ENCODE results near the gene TBC1D24. TPM values are rescaled to one million over a fixed set of nuclear protein-coding genes. Genes with fewer than 3 reads are reported as not detected.

Gene TBC1D24
- polyA plus RNA-seq, 1 of the 3 experiments (the other 2 are of a cell fraction), result 6.7 TPM

GRCh38 chr16:2451851-2452320, 23.0 kb upstream of the TBC1D24 start:
- no peaks in the 10 kb centered on the region for H3K9me3 ChIP-seq
- WGBS (ENCODE audit: low lambda C conversion rate), result 96% methylated on average over 13 of the region's 18 CpGs
- no peaks in the 10 kb centered on the region for H3K27me3 ChIP-seq (ENCODE audit: insufficient read depth)
- CTCF ChIA-PET, result no interaction called here
- H4K20me1 ChIP-seq (ENCODE audit: insufficient read depth), result no peaks in the 10 kb centered on the region
- no peaks in the 10 kb centered on the region for H3K4me1 ChIP-seq (ENCODE audit: control insufficient read depth in 1 of 2, insufficient read depth in 2 of 2, low read depth in 1 of 2, low read length in 1 of 2)
- no peak for DNase-seq
- no peak overlapping the region for H2AFZ ChIP-seq (ENCODE audit: low read depth)
- no peak overlapping the region for H3K4me3 ChIP-seq (ENCODE audit: low read depth in 2 of 2, low read length in 1 of 2)
- peaks cover 8% of the 10 kb centered on the region; the same call in 1 of the 2 replicates for H3K79me2 ChIP-seq (ENCODE audit: insufficient read depth)
- H3K4me2 ChIP-seq, result no peak overlapping the region
- H3F3A ChIP-seq (replicated peaks; ENCODE audit: insufficient read depth), result peaks cover 10% of the 10 kb centered on the region
- H3K27ac ChIP-seq (ENCODE audit: low read depth in 2 of 2, low read length in 1 of 2), result no peak overlapping the region
- no peaks in the 10 kb centered on the region for H3K9me2 ChIP-seq
- no peak overlapping the region for H3K9ac ChIP-seq
- TF ChIP-seq EP300 (IDR thresholded peaks at IDR 0.05; ENCODE audit: borderline replicate concordance in 1 of 2, low read depth in 1 of 2, low read length in 1 of 2) (no peak), NRF1 (IDR thresholded peaks at IDR 0.05; ENCODE audit: low read depth, low read length) (no peak), RFX5 (IDR thresholded peaks at IDR 0.05; ENCODE audit: low read length) (no peak), CHD2 (IDR thresholded peaks at IDR 0.05; ENCODE audit: low read length, partially characterized antibody) (no peak), POLR2AphosphoS5 (IDR thresholded peaks at IDR 0.05; ENCODE audit: low read depth, low read length) (no peak)
- TF ChIP-seq, protein P1, sequence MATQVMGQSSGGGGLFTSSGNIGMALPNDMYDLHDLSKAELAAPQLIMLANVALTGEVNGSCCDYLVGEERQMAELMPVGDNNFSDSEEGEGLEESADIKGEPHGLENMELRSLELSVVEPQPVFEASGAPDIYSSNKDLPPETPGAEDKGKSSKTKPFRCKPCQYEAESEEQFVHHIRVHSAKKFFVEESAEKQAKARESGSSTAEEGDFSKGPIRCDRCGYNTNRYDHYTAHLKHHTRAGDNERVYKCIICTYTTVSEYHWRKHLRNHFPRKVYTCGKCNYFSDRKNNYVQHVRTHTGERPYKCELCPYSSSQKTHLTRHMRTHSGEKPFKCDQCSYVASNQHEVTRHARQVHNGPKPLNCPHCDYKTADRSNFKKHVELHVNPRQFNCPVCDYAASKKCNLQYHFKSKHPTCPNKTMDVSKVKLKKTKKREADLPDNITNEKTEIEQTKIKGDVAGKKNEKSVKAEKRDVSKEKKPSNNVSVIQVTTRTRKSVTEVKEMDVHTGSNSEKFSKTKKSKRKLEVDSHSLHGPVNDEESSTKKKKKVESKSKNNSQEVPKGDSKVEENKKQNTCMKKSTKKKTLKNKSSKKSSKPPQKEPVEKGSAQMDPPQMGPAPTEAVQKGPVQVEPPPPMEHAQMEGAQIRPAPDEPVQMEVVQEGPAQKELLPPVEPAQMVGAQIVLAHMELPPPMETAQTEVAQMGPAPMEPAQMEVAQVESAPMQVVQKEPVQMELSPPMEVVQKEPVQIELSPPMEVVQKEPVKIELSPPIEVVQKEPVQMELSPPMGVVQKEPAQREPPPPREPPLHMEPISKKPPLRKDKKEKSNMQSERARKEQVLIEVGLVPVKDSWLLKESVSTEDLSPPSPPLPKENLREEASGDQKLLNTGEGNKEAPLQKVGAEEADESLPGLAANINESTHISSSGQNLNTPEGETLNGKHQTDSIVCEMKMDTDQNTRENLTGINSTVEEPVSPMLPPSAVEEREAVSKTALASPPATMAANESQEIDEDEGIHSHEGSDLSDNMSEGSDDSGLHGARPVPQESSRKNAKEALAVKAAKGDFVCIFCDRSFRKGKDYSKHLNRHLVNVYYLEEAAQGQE (IDR thresholded peaks at IDR 0.05; ENCODE audit: low read depth, low read length), result no peak
- H3K36me3 ChIP-seq (replicated peaks in 1 of 2; ENCODE audit: control insufficient read depth in 1 of 2, insufficient read depth in 2 of 2, low read length in 1 of 2), result peaks cover 11 to 38% of the 10 kb centered on the region in 2 experiments
- POLR2A ChIA-PET, result no interaction called here

DNA sequence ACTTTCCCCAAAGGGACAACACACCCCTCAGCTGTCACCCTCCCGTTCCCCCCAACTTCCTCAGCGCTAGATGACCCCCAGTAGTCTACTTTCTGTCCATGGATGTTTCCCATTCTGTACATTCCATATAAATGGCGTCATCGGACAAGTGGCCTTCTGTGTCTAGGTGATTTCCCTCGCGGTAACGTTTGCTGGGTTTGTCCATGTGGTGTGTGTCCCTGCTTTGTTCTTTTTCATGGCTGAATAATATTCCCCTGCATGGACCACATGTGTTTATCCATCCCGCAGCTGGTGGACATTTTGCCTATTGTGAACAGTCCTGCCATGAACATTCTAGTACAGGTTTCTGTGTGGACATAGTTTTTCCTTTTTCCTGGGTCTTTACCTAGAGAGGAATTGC, 22.3 kb upstream of the TBC1D24 start:
- H3K9me3 ChIP-seq, result no peaks in the 10 kb centered on the region
- H3K79me2 ChIP-seq (ENCODE audit: insufficient read depth), result peaks cover 8% of the 10 kb centered on the region; the same call in 1 of the 2 replicates
- no peaks in the 10 kb centered on the region for H3K4me1 ChIP-seq (ENCODE audit: control insufficient read depth in 1 of 2, insufficient read depth in 2 of 2, low read depth in 1 of 2, low read length in 1 of 2)
- no peak for DNase-seq
- H3K9ac ChIP-seq, result no peak overlapping the region
- ChIA-PET CTCF (no interaction called here), POLR2A (no interaction called here)
- no peaks in the 10 kb centered on the region for H3K9me2 ChIP-seq
- no peak overlapping the region for H3K27ac ChIP-seq (ENCODE audit: low read depth in 2 of 2, low read length in 1 of 2)
- no peaks in the 10 kb centered on the region for H3K27me3 ChIP-seq (ENCODE audit: insufficient read depth)
- no peaks in the 10 kb centered on the region for H4K20me1 ChIP-seq (ENCODE audit: insufficient read depth)
- H3K4me3 ChIP-seq (ENCODE audit: low read depth in 2 of 2, low read length in 1 of 2), result no peak overlapping the region
- peaks cover 17% of the 10 kb centered on the region for H3F3A ChIP-seq (replicated peaks; ENCODE audit: insufficient read depth)
- no peak overlapping the region for H3K4me2 ChIP-seq
- H3K36me3 ChIP-seq (replicated peaks in 1 of 2; ENCODE audit: control insufficient read depth in 1 of 2, insufficient read depth in 2 of 2, low read length in 1 of 2), result peaks cover 8 to 40% of the 10 kb centered on the region in 2 experiments
- no peak overlapping the region for H2AFZ ChIP-seq (ENCODE audit: low read depth)
- TF ChIP-seq NRF1 (IDR thresholded peaks at IDR 0.05; ENCODE audit: low read depth, low read length) (no peak), MEF2A (IDR thresholded peaks at IDR 0.05; ENCODE audit: borderline replicate concordance, low read depth) (no peak), EP300 (IDR thresholded peaks at IDR 0.05; ENCODE audit: borderline replicate concordance in 1 of 2, low read depth in 1 of 2, low read length in 1 of 2) (no peak), SMC3 (IDR thresholded peaks at IDR 0.05; ENCODE audit: low read depth, low read length) (no peak), TAF1 (IDR thresholded peaks at IDR 0.05; ENCODE audit: borderline replicate concordance, low read depth, low read length) (no peak), POLR2AphosphoS5 (IDR thresholded peaks at IDR 0.05; ENCODE audit: low read depth, low read length) (no peak), RAD21 (IDR thresholded peaks at IDR 0.05; ENCODE audit: low read length) (no peak), CHD2 (IDR thresholded peaks at IDR 0.05; ENCODE audit: low read length, partially characterized antibody) (no peak)
- TF ChIP-seq, protein P1 (IDR thresholded peaks at IDR 0.05; ENCODE audit: low read depth, low read length), result no peak
- TF ChIP-seq, protein P2, sequence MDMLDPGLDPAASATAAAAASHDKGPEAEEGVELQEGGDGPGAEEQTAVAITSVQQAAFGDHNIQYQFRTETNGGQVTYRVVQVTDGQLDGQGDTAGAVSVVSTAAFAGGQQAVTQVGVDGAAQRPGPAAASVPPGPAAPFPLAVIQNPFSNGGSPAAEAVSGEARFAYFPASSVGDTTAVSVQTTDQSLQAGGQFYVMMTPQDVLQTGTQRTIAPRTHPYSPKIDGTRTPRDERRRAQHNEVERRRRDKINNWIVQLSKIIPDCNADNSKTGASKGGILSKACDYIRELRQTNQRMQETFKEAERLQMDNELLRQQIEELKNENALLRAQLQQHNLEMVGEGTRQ (IDR thresholded peaks at IDR 0.05; ENCODE audit: borderline replicate concordance, low read depth, low read length), result no peak
- TF ChIP-seq, protein P3, sequence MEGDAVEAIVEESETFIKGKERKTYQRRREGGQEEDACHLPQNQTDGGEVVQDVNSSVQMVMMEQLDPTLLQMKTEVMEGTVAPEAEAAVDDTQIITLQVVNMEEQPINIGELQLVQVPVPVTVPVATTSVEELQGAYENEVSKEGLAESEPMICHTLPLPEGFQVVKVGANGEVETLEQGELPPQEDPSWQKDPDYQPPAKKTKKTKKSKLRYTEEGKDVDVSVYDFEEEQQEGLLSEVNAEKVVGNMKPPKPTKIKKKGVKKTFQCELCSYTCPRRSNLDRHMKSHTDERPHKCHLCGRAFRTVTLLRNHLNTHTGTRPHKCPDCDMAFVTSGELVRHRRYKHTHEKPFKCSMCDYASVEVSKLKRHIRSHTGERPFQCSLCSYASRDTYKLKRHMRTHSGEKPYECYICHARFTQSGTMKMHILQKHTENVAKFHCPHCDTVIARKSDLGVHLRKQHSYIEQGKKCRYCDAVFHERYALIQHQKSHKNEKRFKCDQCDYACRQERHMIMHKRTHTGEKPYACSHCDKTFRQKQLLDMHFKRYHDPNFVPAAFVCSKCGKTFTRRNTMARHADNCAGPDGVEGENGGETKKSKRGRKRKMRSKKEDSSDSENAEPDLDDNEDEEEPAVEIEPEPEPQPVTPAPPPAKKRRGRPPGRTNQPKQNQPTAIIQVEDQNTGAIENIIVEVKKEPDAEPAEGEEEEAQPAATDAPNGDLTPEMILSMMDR (IDR thresholded peaks at IDR 0.05), result no peak
- 91% methylated on average over 8 of the region's 8 CpGs for WGBS (ENCODE audit: low lambda C conversion rate)
